Medulla oblongata (tissue), 1 donor: ENCODE results near the gene MS4A14.
"Not testable (repeated sequence)": the region's sequence is repeated elsewhere in the genome, so short reads cannot be mapped to it uniquely, and the experiment has no call there.

ENCODE experiments used
- DNase-seq: peaks from one replicate; pipeline ENCODE4 v3.0.0-alpha.2; 2015; ENCODE audit errors: extremely low spot score

The MS4A14 gene

DNA sequence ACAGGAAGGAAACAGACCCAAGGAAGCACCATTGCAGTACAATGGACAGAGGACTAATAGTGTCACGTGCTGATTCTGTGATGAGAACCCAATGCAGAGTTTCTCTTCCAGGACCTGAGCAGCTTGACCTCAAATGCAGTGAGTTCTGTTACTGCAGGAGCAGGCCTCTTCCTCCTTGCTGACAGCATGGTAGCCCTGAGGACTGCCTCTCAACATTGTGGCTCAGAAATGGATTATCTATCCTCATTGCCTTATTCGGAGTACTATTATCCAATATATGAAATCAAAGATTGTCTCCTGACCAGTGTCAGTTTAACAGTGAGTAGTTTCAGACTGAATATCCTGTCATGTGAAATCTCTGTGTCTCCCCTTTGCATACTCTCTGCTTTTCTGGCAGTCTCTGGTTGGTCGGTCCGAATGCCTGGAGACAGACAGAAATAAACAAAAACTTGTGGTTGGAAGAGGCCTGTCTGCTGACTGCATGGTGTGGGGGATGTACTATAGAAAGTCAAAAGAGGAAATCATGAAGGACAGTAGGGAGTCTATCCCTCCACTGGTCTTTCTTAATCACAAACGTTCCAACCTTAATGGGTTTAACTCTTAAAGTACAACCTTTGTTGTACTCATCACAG lies 6.9 kb upstream of the MS4A14 start:
- DNase-seq = peak; percentile 38

DNA sequence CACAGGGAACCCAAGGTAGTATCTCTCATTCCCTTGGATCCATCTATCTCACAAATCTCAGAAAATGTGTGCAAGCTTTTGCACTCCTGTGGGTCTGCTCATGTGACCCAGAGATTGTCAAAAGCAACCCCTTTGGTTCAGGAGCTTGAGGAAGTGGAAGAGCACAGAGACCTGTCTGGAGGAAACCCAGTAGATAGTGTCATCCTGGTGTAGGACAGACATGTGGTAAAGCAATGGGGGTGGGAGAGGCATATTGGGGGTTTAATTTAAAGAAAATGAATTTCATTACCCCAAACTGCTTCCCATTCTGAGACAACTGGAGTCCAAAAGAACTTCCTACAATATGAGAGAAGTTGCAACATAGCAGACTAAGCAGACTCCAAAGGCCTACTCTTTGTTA lies 5.8 kb upstream of the MS4A14 start:
- DNase-seq = no peak

DNA sequence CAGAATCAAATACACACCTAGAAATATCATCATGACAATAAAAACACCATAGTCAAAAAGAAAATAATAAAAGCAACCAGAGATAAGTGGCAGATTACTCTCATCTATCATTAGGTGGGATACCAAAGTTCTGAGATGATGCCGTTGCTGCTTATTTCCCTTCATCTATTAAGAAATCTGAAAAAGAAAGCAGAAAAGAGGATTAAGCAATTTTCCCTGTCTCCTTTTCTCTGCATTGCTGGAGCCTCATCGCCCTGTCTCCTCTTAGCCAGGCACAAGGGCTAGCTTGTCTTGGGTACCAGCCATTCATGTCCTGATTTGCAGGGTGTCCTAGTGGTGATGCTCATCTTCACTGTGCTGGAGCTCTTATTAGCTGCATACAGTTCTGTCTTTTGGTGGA lies 3.9 kb upstream of the MS4A14 start:
- DNase-seq = no peak

DNA sequence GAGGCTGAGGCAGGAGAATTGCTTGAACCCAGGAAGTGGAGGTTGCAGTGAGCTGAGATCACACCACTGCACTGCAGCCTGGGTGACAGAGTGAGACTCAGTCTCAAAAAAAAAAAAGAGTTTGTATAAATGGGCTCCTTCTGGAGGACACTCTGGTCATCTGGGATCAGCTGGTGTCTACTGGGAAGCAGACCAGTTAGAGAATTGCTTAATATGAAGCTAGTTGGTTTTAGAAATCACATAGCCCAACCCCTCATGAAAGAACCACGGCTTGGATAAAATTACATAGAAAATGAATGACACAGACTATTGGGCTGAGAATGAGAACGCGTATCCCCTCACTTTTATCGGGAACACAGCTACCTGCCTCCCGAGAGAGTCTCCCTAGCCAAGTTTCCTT lies 3.2 kb upstream of the MS4A14 start:
- no peak for DNase-seq

DNA sequence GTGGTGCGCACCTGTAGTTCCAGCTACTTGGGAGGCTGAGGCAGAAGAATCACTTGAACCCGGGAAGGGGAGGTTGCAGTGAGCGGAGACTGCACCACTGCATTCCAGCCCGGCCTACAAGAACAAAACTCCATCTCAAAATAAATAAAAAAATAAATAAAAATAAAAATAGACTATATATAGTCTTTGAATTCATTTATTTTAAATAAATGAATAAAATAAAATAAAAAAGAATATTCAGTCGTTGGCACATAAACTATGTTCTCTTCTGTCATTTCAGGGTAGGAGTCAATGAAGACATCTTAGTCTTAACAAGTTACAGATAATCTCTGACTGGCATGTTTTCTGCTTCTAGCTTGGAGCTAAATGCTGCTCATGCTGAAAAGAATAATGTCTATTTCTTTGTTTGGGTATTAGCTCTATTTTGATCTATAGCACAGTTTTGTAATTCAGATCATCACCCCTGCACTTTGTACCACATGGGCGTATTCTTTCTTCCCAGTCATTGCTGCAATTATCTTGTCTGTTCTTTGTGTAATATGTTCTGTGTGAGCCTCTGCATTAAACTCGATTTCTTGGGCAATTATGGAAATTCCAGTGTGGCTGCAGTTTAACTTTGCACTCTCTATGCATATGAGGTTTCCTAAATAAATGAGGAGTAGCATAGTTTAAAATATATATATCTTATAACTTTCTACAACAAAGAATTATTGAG lies 1.4 kb upstream of the MS4A14 start:
- DNase-seq = no peak

DNA sequence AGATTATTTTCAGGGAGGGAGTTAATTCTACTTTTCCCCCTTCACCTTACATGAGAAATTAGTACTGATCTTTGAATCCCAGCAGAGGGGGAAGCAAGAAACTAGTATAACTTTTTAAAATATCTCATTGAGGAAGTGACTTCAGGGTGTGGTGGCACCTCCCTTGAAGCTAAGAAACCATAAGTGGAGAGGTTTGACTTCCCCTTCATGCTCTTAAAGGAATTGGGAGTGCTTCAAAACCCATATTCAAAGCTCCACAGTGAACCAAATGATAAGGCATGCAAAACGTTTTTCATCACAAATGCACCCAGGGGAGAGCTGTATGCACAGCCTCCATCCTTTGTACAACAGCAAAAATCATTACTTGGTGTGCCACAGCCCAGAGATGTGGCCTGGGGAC lies 540 bp downstream of the MS4A14 start:
- peak; percentile 37 for DNase-seq

DNA sequence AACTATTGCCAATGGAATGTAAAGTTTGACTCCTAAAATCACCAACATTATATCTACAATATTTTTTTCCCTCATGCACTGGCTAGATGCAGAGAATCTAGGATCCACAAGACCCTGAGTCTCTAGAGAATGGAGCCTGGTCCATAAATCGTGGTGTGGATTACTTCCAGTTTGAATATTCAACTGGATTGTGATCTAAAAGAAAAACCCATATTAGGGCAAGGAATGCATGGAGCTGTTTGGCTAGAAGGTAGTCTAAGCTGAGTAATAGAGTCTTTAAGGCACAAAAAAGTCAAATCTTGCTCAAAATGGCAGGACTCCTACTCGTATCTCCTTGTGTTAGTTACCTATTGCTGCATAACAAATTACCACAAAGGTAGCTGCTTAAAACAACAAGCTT lies 23.8 kb downstream of the MS4A14 start:
- DNase-seq = no peak

DNA sequence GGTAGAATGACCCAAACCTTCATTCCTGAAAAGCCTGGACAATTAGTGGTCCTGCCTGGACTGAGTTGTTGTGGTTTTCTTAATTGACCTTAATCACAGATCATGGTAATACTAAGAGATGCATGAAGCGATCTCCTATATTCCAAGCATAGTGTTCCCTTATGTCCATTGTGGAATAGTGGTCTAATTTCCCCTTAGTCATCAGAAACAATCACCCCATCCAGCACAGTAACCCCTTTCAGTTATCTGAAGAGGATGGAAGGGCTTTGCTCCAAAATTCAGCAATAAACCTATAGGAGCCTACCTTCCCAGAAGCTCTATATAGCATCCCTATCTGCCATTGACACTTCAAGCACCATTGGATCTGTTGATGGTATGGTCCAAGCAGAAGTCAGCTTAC lies 26.4 kb downstream of the MS4A14 start:
- no peak for DNase-seq

DNA sequence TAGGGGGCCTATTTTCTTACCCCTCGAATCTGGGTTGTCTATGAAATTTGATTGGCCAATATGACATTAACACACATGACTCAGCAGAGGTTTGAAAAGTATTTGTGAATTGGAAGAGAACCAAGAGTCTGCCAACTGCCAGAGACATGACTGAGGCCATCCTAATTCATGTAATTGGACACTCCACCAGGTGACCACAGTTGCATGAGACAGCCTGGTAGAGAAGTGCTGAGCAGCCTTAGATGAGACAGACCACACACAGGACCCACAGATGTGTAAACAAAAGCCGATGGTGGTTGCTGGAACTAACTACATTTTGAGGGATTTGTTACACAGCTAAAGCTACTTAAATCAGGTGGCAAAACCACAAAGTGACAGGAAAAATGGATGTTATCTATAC lies 32.3 kb downstream of the MS4A14 start:
- DNase-seq = no peak

DNA sequence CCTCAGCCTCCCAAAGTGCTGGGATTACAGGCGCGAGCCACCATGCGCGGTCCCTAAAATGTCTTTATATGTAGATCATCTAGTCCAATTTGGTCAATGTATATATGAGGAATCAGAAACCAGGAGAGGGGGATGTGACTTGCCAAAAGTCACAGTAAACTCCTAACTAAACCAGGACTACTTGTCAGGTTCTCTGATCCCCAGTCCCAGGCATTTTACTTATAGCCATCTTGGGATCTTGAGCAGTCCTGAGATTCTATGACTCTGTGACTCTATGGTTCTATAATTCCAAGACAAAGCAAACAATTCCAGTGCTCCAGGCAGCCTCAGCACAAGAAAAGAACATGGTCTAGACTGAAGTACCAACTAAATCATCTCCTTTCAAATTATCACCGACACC lies 33.0 kb downstream of the MS4A14 start, which contains the start of gene MS4A5:
Gene MS4A5 (plus strand): TSS at position 301 of the 400 bp plus-strand sequence. CDS start 103 bp downstream, outside the sequence.
- no peak for DNase-seq

DNA sequence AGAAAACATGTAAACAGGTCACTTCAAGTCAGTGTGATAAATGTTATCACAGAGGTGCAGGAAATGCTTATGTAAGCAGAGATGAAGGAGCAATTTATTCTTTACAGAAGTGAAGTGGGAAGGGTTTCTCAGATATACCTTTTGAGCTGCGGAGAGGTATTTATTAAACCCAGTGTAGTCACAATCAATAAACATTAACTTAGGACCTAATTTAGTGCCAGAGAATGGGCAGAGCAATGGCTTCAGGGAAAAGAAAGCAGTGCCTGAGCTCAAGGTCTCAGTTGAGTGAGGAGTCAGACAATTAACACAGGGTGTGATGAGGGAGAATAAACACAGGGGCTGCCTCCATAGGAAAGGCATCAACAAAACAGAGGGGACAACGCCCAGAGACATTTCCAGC lies 35.0 kb downstream of the MS4A14 start:
- DNase-seq = no peak

DNA sequence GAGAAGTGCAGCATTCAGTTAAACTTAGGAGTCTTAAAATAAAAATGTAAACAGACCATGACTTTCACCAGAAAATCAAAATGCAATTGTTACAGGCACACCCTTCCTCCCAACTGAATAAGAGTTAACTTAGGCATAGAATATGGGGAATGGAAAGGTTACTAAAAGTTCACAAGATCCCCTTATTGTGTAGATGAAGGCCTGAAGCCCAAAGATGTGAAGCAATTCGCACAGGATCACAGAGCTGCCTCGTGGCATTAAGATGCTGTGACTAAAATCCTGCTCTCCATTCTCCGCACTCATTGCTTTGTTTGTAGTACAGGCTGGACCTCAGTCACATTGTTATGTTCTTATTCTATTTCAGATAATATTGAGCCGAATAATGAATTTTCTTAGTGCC lies 37.1 kb downstream of the MS4A14 start:
- no peak for DNase-seq

DNA sequence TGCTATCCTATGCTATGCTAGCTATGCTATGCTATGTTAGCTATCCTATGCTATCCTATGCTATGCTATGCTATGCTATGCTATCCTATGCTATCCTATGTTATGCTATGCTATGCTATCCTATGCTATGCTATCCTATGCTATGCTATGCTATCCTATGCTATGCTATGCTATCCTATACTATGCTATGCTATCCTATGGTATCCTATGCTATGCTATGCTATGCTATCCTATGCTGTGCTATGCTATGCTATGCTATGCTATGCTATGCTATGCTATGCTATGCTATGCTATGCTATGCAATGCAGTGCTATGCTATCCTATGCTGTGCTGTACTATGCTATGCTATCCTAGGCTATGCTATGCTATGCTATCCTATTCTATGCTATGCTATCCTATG lies 50.8 kb downstream of the MS4A14 start:
- no peak for DNase-seq

DNA sequence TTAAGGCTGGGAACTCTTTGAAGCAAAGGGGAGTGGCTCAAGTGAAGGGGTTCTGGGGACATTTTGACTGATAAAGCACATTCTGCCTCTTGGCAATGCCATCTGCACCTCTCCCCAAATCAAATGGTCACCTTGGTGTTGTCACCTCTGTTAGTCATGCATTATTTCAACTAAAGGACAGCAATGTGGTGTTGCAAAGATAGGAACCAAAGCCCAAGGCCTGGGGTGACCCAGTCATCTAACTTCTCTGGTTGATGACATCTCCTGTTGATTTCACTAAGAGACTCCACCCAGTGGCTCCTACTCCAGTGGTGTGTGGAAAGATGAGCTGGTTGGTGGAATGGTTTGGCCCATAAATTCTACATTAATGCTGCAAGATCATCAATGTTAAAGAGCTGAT lies 51.6 kb downstream of the MS4A14 start:
- no peak for DNase-seq

DNA sequence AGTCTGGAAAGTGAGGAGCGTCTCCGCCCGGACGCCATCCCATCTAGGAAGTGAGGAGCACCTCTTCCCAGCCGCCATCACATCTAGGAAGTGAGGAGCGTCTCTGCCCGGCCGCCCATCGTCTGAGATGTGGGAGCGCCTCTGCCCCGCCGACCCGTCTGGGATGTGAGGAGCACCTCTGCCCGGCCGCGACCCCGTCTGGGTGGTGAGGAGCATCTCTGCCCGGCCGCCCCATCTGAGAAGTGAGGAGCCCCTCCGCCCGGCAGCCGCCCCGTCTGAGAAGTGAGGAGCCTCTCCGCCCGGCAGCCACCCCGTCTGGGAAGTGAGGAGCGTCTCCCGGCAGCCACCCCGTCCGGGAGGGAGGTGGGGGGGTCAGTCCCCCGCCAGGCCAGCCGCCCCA lies 54.9 kb downstream of the MS4A14 start:
- DNase-seq = not testable (repeated sequence)

DNA sequence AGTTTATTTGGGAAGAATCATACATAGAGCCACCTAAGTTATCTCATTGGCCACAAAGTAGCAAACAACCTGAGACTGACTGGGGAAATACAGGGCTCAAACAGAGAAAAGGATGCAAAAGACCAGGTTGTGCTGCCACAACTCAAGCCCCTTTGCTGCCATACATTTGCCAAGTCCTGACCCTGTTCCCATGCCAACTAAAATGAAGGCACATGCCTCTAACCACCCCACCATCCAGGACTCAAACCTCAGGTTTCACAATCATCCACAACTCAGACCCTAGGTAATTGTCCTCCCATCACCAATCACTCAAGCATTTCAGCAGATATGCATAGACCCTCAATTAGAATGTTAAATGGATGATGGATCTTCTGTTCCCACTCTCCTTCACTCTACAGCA lies 58.0 kb downstream of the MS4A14 start:
- DNase-seq = no peak

DNA sequence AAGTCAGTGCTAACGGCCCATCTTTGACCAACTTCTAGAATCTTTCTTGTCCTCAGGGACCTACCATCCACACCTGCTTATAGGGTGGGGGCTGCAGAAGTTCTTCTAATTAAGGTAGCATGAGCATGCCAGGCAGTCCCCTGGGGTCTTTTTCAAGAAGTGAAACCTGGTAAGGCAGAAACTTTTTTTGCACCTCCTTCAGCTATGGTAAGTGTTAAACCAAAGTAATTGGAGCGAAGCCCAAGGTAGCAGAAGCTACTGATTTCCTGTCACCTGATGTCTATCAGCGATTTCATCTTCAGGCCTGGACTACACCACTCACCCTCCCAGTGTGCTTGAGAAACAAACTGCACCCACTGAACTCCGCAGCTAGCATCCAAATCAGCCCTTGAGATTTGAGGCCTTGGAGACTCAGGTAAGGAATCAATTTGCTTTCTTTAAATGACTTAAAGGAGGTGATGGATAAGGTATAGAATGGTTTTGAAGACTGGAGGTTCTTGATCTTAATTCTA lies 59.3 kb downstream of the MS4A14 start, which contains the start of gene MS4A1:
Gene MS4A1 (plus strand): TSS at position 317 of the 512 bp plus-strand sequence. CDS start 6,528 bp downstream, outside the sequence.
- no peak for DNase-seq

DNA sequence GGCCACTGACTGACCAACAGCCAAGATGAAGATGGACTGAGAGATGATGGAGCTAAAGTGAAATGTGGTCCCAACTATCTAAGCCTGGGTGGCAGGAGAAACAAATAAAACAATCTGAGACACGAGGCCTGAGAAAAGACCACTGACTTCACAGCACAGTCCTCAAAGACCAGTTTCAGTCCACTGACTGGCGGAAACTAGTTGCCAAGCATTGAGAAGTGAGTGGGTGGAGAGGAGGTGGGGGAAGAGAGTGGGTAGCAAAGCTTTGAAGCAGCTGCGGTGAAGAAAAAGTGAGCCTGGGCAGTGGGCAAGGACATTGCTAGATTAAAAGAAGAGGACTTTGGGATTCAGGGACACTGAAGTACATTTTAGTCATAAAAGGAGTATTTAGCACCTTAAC lies 61.3 kb downstream of the MS4A14 start:
- no peak for DNase-seq

DNA sequence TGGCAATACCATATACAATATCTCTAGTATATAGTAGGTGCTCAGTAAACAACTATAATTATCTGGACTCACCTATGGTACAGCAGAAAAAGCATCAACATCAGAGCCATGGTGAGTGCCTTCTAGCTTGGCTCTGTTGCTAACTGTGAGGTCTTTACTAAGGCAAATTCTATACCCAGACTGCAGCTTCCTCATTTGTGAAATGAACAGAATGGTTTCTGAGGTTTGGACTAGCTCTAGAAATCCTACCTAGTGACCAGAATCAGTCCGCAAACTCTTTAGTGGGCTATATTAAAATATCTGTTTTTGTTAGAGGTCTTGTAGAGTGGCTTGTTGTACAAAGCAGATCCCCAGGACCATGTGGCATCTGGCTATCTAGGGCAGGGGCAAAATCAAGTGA lies 63.1 kb downstream of the MS4A14 start:
- DNase-seq = no peak
